Measurements from ENCODE around the gene CCDC85B. TPM values are rescaled to one million over a fixed set of nuclear protein-coding genes. Genes with fewer than 3 reads are reported as not detected.
A peak's percentile ranks its signal among the peaks of the same experiment; 100 is the strongest.

Gene CCDC85B
- total and polyA plus RNA-seq, 2 of the 13 experiments (the other 11 are each of a cell fraction or from before 2014, with no cell fraction given): 8.2 to 19.5 TPM

- TF ChIP-seq PAXIP1 (CRISPR knock-in tag; conservative IDR thresholded peaks at IDR 0.05) (peak; percentile 50; the same call in 1 of the 2 replicates), KIAA2018 (CRISPR knock-in tag; IDR thresholded peaks at IDR 0.05; ENCODE audit: borderline replicate concordance) (no peak), ZNF282 (IDR thresholded peaks at IDR 0.05; ENCODE audit: partially characterized antibody) (no peak), THRA (CRISPR knock-in tag; IDR thresholded peaks at IDR 0.05; ENCODE audit: borderline replicate concordance) (0 out of 2 replicates have a peak, but pooled peaks have one; percentile 19), POLR2AphosphoS2 (IDR thresholded peaks at IDR 0.05; ENCODE audit: low read depth, low read length) (no peak), ZBTB7A (CRISPR knock-in tag; IDR thresholded peaks at IDR 0.05) (no peak), HIVEP1 (CRISPR knock-in tag; IDR thresholded peaks at IDR 0.05) (peak; percentile 100), NR3C1 (CRISPR knock-in tag; IDR thresholded peaks at IDR 0.05) (no peak), IRF1 (CRISPR knock-in tag; IDR thresholded peaks at IDR 0.05; ENCODE audit: low read depth) (no peak), ZHX1 (CRISPR knock-in tag; IDR thresholded peaks at IDR 0.05; ENCODE audit: low read depth) (no peak)
Observed at GRCh38 chr11:65873318-65874156, 16.9 kb upstream of the CCDC85B start (continued).

Measured in HepG2 (cell line).